ENCODE results near the gene CPE.

- TF ChIP-seq POLR2A (IDR thresholded peaks at IDR 0.05) (no peak), POLR2AphosphoS5 (IDR thresholded peaks at IDR 0.05) (no peak), CTCF (IDR thresholded peaks at IDR 0.05) (no peak)
These were observed 15.5 kb downstream of the CPE start for GRCh38 chr4:165394275-165394674.
